ENCODE measurements around the gene GATC.
A peak's percentile ranks its signal among the peaks of the same experiment; 100 is the strongest.

The GATC gene

GRCh38 chr12:120462099-120462640, 15.9 kb downstream of the GATC start:
- no peak overlapping the region for H3K4me3 ChIP-seq (ENCODE audit: control insufficient read depth, low read depth, low read length)
- TF ChIP-seq CTCF (conservative IDR thresholded peaks at IDR 0.05; ENCODE audit: control insufficient read depth, insufficient read depth, low read depth, low read length): no peak
- no peak for DNase-seq (ENCODE audit: low read depth)

- H3K4me3 ChIP-seq (ENCODE audit: control insufficient read depth, low read depth, low read length): no peak overlapping the region
- DNase-seq (ENCODE audit: low read depth): no peak
- TF ChIP-seq CTCF (conservative IDR thresholded peaks at IDR 0.05; ENCODE audit: control insufficient read depth, insufficient read depth, low read depth, low read length): no peak
Observed at GRCh38 chr12:120463712-120464111, 17.5 kb downstream of the GATC start.

- TF ChIP-seq CTCF (conservative IDR thresholded peaks at IDR 0.05; ENCODE audit: control insufficient read depth, insufficient read depth, low read depth, low read length): no peak
- no peak overlapping the region for H3K4me3 ChIP-seq (ENCODE audit: control insufficient read depth, low read depth, low read length)
- no peak for DNase-seq (ENCODE audit: low read depth)
Observed at GRCh38 chr12:120465756-120466155, 19.5 kb downstream of the GATC start.

GRCh38 chr12:120466560-120467315, 20.5 kb downstream of the GATC start:
- peak; percentile 58 for TF ChIP-seq CTCF (conservative IDR thresholded peaks at IDR 0.05; ENCODE audit: control insufficient read depth, insufficient read depth, low read depth, low read length)
- peak; percentile 61 for DNase-seq (ENCODE audit: low read depth)
- no peak overlapping the region for H3K4me3 ChIP-seq (ENCODE audit: control insufficient read depth, low read depth, low read length)

GRCh38 chr12:120467439-120467838, 21.2 kb downstream of the GATC start:
- no peak for TF ChIP-seq CTCF (conservative IDR thresholded peaks at IDR 0.05; ENCODE audit: control insufficient read depth, insufficient read depth, low read depth, low read length)
- H3K4me3 ChIP-seq (ENCODE audit: control insufficient read depth, low read depth, low read length): no peak overlapping the region
- no peak for DNase-seq (ENCODE audit: low read depth)

- no peak for TF ChIP-seq CTCF (conservative IDR thresholded peaks at IDR 0.05; ENCODE audit: control insufficient read depth, insufficient read depth, low read depth, low read length)
- H3K4me3 ChIP-seq (ENCODE audit: control insufficient read depth, low read depth, low read length): peak overlapping the region; percentile 81
- peak; percentile 66 for DNase-seq (ENCODE audit: low read depth)
Observed at GRCh38 chr12:120468325-120468820, 22.1 kb downstream of the GATC start.
